C4-2B (cell line): ENCODE data around the gene DLG1.

Experiments used
- ZFX ChIP-seq: fragments of 450-650 bp; IDR thresholded peaks from 2 replicates; pipeline ENCODE4 v1.6.1; 2017
- TF ChIP-seq, protein P1 (sequence below): fragments of 450-650 bp; conservative IDR thresholded peaks from 2 replicates; pipeline ENCODE4 v1.5.1; 2017; ENCODE audit warnings: mild to moderate bottlenecking

DNA sequence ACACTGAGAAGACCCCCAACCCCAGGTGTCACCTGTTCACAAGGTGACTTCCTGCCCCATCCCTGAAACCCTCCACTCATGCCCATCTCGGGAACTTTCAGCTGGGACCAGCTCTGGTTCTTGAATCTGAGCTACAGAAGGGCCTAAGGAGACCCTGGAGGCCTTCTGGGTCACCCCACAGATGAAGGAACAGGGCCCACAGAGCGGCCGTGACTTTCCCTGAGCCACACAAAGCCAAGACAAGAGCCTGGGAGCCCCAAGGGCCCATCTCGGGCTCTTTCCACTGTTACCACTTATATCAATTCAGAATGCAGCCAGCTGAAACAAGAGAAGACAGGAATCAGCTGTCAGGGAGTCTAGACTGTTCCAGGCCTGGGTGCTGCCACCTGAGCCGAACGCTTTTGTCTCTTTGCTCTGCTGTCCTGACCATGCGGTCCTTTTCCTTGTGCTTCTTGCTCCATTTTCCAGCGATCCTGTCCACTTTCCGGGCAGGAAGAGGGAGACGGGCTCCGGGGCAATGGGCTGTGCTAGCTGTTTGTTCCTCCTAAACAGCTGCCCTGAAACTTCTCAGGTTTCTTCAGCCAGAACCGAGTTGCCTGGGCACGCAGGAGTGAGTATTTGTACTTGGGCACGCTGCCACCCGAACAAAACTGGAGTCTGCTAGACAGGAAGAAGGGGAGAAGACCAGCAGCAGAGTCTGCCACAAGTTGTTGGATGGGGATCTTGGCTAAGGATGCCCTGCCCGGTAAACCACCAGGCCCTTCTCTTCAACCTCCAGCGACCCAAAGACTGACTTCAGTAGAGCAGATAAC is 301.8 kb downstream of the DLG1 start:
- TF ChIP-seq, protein P1, sequence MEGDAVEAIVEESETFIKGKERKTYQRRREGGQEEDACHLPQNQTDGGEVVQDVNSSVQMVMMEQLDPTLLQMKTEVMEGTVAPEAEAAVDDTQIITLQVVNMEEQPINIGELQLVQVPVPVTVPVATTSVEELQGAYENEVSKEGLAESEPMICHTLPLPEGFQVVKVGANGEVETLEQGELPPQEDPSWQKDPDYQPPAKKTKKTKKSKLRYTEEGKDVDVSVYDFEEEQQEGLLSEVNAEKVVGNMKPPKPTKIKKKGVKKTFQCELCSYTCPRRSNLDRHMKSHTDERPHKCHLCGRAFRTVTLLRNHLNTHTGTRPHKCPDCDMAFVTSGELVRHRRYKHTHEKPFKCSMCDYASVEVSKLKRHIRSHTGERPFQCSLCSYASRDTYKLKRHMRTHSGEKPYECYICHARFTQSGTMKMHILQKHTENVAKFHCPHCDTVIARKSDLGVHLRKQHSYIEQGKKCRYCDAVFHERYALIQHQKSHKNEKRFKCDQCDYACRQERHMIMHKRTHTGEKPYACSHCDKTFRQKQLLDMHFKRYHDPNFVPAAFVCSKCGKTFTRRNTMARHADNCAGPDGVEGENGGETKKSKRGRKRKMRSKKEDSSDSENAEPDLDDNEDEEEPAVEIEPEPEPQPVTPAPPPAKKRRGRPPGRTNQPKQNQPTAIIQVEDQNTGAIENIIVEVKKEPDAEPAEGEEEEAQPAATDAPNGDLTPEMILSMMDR = no peak
- no peak for TF ChIP-seq ZFX
